Measurements from ENCODE around the gene CCL11.

Gene CCL11

GRCh38 chr17:34285286-34285792, at the start of gene CCL11:
Gene CCL11 (plus strand): TSS chr17:34285742. CDS start chr17:34285809, 67 bp downstream.
- DNase-seq = no peak

GRCh38 chr17:34236281-34236892, 49.2 kb upstream of the CCL11 start:
- DNase-seq = no peak

DNA sequence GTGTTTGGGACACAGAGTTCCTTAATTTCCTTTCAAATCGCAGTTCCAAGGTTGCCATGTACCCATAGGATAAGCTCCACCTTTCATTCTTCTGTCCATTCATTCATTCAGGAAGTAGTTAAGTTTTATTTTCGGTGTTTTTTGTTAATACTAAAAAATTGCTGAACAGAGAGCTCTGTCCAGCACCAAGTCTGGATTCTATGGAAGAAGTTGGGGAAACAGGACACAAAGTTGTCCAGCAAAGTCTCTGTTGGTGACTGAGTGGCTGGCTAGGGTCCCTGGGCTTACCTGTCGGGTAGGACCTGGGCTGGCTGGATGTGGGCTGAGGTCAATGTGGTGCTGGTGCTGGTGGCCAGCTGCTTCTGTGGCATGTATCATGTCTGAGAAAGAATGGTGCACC, 48.1 kb upstream of the CCL11 start:
- DNase-seq = no peak

DNA sequence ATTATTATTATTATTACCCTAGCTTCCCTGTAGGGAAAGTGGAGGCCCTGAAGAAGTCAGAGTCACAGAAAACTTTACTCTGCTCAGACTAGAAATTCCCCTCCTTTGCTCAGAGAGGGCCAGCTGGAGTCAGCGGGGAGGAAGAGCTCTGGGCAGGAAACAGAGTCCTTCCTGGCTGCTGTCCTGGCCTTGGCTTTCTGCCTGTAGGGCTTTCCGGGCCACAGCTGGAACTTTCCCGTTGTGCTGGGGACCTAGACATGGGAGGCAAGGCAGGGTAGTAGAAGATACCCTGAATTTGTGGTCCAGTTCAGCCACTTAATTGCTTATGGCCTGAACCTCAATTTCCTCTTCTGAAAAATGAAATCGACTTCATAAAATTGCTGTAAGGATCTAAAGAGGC, 44.5 kb upstream of the CCL11 start:
- DNase-seq = no peak

GRCh38 chr17:34242587-34243363, 42.8 kb upstream of the CCL11 start:
- DNase-seq = no peak

DNA sequence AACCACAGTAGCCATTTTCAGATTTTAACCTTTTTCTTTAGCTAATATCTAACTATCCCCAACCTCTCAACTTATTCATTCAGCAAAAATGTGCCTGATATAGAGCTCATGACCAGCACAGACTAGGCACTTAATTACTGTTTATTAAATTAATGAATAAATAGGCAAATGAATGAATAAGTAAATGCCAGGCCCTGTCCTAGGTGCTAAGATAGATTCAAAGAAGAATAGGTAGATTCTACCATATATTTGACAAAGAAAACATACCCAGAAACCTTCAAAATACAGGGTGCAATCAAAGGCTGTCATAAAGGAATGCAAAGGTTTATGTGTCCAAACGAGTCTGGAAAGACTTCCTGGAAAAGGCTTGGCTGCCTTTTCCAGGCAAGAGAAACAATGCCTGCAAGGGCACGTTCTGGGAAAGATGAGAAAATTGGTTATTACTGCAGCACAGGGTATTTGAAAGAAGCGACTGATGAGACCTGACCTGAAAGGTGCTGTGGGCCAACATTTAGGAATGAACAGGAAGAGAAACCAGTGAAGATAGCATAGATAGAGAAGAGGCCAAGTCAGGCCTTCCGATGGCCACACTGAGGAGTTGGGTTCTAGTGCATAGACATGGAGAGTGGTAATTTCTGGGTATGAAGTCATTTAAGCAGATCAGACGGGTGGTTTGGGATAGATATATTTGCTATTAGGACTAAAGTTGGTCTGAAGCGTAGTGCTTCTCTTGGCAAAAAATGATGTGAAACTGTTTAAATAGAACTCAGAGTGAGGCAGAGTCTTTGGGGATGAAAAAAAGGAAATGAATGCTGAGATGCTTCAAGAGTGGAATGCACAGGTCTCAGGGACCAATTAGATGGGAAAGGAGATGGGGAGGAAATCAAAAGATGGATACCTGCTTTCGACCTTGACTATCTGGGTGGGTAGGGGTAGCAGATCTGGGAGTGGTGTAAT, 41.9 kb upstream of the CCL11 start:
- no peak for DNase-seq

DNA sequence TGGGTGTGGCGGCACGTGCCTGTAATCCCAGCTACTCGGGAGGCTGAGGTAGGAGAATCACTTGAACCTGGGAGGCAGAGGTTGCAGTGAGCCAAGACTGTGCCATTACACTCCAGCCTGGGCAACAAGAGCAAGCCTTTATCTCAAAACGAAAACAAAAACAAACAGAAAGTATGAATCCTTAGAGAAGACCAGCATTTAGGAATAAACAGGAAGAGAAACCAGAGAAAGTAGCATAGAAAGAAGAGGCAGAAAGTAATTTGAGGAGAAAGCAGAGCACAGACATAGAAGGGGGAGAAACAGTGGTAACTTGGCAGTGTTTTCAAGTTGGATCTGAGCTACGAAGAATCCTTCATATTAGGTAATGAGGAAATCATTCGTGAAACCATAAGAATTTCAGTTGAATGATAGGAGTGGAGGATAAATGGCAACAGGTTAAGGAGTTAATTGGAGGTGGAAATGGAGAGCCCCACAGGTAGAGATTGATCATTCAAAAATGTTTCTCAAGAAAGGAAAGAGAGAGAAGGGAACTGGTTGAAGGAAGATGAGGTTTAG, 40.1 kb upstream of the CCL11 start:
- no peak for DNase-seq

DNA sequence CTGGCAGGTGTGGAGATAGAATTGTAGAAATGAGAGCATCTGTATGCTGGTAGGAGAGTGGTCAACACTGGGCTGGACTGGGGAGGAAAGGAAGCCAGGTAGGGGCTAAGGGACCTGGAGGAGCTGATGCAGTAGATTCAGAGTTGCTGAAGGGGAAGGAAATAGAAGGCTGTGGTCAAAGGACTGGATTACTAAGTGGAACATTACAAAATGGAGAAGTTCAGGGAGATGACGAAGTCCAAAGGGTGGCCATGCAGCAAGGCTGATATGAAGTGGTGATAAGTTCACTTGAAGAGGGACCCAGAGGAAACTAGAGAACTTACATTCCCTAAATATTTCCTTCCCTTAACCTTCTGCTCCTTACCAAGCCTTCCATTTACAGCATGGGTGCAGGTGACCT, 39.1 kb upstream of the CCL11 start:
- no peak for DNase-seq

DNA sequence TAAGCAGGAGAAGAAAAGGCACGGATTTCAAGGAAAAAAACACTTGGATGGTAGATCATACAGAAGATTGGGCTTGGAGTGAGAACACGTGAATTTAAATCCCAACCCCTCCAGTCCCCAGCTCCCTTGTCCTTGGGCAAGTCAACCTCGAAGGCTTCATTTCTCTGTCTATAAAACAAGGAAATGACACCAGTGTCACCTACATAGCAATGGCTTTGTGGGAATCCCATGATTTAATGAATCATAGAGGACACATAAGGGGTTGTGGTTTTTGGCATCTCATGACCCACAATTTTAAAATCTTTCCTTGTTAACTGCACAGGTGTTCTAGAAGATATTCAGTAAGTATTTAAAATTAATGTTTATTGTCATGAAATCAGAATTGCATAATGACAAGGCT, 38.7 kb upstream of the CCL11 start:
- DNase-seq = no peak

GRCh38 chr17:34248511-34249024, 37.0 kb upstream of the CCL11 start:
- no peak for DNase-seq

GRCh38 chr17:34249061-34249460, 36.5 kb upstream of the CCL11 start:
- no peak for DNase-seq

- no peak for DNase-seq
Observed at GRCh38 chr17:34249478-34249877, 36.1 kb upstream of the CCL11 start.

GRCh38 chr17:34251186-34251585, 34.4 kb upstream of the CCL11 start:
- no peak for DNase-seq

GRCh38 chr17:34252095-34252443, 33.5 kb upstream of the CCL11 start:
- DNase-seq = no peak

DNA sequence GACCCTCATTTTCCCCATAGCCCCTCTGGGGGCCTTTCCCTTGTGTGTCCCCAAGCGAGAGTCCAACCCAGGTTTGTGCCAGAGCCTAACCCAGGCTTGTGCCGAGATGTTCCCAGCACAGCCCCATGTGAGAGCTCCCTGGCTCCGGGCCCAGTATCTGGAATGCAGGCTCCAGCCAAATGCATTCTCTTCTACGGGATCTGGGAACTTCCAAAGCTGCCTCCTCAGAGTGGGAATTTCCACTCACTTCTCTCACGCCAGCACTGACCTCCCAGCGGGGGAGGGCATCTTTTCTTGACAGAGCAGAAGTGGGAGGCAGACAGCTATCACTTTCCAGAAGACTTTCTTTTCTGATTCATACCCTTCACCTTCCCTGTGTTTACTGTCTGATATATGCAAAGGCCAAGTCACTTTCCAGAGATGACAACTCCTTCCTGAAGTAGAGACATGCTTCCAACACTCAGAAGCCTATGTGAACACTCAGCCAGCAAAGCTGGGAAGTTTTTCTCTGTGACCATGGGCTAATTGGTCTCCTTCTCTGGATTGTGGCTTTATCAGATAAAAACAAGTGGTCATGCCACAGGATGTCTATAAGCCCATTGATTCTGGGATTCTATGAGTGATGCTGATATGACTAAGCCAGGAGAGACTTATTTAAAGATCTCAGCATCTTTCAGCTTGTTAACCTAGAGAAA, 33.0 kb upstream of the CCL11 start:
- no peak for DNase-seq

DNA sequence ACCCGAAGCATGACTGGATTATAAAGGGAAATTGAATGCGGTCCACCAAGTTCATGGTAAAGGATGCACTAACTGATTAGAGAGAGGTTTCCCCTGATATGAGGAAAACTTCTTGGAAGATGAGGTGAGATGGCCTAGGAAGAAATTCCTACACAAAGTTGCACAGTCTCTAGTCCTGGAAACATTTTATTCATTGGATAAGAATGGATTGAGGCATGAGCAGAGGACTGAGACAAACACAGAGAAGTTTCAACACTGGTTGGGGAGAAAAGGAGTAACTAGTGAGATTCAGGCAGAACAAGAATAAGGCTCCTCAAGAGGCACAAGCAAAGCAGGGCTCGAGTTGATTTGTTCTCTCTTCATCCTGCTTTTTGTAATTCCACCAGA, 32.4 kb upstream of the CCL11 start:
- DNase-seq = no peak

DNA sequence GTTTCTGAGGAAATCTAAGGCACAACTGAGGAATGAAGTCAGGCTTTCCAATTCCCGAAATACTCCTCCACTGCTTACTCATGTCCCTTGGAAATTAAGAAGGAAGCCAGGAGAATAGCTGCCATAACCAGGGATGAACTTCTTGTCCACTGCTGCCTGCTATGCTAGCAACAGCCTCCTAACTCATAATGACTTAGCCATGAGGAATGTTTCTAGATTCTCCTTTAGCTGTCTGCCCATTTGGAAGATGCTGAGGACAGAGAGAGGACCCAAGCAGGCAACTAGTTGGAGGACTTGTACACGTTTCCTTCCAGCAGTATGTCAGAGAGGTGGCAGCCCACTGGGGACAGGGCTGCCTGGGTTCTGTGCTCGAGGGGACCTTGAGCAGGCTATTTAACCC, 31.4 kb upstream of the CCL11 start:
- DNase-seq = no peak

DNA sequence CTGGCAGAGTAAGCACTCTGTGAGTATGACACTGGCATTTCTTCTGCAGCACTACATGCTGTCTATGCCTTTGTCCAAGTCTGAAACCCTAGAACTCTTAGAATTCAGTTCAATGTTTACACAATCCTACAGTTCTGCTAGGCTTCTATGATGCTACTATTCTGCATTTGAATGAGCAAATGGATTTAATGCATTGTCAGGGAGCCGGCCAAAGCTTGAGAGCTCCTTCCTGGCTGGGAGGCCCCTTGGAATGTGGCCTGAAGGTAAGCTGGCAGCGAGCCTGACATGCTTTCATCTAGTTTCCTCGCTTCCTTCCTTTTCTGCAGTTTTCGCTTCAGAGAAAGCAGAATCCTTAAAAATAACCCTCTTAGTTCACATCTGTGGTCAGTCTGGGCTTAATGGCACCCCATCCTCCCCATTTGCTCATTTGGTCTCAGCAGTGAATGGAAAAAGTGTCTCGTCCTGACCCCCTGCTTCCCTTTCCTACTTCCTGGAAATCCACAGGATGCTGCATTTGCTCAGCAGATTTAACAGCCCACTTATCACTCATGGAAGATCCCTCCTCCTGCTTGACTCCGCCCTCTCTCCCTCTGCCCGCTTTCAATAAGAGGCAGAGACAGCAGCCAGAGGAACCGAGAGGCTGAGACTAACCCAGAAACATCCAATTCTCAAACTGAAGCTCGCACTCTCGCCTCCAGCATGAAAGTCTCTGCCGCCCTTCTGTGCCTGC, 30.7 kb upstream of the CCL11 start, which contains the start of gene CCL2:
TSS of gene CCL2 (plus strand) at position 635 of the 730 bp plus-strand sequence. CDS start at position 700, 65 bp downstream.
- no peak for DNase-seq

- DNase-seq = no peak
Observed at GRCh38 chr17:34255381-34255732, 30.2 kb upstream of the CCL11 start.

- no peak for DNase-seq
Observed at GRCh38 chr17:34255841-34256240, 29.7 kb upstream of the CCL11 start.

DNA sequence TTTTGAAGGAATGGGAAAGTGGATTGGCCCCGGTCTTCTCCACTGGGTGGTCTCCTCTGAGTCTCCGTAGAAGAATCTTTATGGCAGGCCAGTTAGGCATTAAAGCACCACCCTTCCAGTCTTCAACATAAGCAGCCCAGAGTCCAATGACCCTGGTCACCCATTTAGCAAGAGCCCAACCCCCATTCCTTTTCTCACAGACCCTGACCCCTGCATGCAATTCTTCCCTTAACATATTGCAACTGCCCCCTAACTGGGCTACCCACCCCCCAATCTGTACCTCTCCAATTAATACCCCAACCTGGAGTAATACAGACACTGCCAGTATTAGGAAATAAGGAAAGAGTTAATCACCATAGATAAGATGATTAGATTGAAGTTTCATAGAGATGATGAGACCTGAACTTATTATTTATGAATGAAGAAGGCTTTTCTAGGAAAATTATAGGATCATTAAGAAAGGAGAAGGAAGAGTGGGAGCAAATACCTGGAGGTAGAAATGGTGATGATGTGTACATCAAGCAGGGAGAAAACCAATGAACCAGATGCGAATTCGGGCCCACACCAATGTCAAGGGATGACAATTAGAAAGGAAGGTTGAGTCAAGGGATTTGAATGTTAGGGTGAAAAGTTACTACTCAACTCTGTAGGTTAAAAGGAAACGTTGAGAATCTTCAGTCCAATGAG, 28.1 kb upstream of the CCL11 start:
- no peak for DNase-seq
